HL-60/S4 (cell line): ENCODE measurements around the gene PPL.

Experiments used
- in situ Hi-C: fragments of 300-500 bp; cut with MboI; formaldehyde crosslinking; loops from 2 replicates; pipeline ENCODE4 v1.14.3; 2022; ENCODE audit warnings: low sequenced_read_pairs

Gene PPL

DNA sequence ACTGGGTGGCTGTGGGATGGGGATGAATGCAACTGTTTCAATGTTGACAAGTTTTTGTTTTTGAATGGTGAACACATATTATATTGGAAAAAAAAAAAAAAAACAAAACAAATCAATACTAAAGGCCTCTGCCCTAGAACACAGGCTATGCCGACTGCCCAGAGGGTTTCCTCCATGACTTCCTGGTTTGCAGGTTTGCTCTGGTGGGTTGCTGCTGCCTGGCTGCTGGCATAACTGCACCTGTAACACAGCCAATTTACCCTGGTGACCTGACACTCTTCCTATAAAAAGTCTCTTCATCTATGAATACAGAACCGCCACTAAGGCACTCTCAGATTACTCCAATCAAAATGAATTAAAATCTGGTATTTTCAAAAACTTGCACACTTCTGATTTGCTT is 100.2 kb downstream of the PPL start:
- in situ Hi-C loops, result no loop called here

- in situ Hi-C loops, result no loop called here
These were observed 103.4 kb downstream of the PPL start for GRCh38 chr16:4833584-4833983.

GRCh38 chr16:4832698-4833343 is 104.1 kb downstream of the PPL start:
- in situ Hi-C loops, result no loop called here
